HG02884 (cell line): ENCODE results near the gene KRTAP5-8.
"Not testable (repeated sequence)": the region's sequence is repeated elsewhere in the genome, so short reads cannot be mapped to it uniquely, and the experiment has no call there.

Experiments used
- ATAC-seq: cut with Tn5 transposase; IDR thresholded peaks from one replicate; pipeline ENCODE4 v1.9.1; 2021; ENCODE audit warnings: mild to moderate bottlenecking, moderate library complexity; ENCODE audit not compliant: unreplicated experiment

Gene KRTAP5-8

GRCh38 chr11:71568704-71569349, 31.0 kb downstream of the KRTAP5-8 start:
- ATAC-seq = no peak

DNA sequence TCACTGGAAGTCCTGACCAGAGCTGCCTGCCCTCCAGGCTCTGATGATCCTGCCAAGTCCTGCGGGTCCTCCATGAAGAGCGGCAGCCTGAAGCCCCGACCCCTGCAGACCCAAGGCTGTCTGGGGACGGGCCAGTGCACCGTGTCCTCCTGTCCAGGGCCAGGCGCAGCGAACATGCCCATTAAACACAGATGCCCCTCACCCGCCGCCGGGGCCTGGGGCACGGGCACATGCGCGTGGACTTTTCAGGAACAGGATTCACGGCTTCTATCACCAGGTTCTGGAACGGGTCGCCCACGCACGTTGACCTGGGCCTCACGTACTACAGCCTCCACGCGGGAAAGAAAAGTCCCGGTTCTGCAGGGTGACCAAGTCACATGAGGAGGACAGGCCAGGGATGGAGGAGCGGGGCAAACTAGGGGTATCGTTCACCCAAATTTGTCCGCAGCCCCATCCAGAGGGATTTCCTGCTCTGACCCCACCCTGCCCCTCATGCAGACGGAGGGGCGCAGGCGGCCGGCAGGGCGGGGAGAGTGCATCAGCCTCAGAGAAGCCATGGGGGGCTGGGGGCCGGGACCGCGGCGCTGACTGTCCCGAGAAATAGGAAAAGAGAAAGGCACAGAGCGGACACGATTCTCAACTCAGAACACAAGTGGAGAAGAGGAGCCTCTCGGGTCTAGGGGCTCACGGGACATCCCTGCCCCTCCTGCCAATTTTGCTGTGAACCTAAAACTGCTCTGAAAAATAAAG, 33.5 kb downstream of the KRTAP5-8 start:
- ATAC-seq = not testable (repeated sequence)

DNA sequence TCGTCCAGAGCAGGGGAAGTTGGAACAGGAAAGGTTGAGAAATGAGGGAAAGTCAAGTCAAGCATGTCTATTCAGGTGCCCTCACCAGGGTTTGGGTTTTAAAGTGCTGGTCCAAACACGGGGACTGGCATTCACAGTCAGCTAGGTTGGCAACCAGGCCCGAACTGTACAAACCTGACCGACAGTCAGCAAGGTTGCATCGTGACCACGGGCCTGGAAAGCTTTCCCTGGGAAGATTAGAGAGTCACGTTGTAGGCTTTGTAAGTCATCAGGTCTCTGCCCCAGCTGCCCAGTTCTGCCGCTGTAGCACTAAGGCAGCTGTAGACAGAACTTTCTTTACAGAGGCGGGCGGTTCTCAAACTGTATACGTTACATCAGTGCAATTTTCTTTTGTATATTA, 35.0 kb downstream of the KRTAP5-8 start:
- no peak for ATAC-seq

DNA sequence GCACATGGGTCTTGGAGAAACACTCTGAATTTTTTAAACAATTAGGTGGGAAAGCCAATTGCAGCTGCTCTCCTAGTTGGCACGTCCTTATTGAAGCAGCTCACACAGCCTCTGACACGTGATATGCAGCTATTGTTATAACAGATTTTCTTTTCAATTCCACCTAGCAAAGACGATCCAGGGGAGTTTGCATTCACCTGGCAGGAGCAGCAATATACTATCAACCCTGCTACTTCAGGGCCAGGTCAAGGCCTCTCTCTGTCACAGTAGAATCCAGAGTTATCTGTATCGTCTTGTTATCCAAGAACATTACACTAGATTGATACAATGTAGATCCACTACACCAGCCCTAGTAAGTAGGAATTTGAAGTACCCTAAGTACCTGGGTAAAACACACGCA, 36.6 kb downstream of the KRTAP5-8 start:
- no peak for ATAC-seq

DNA sequence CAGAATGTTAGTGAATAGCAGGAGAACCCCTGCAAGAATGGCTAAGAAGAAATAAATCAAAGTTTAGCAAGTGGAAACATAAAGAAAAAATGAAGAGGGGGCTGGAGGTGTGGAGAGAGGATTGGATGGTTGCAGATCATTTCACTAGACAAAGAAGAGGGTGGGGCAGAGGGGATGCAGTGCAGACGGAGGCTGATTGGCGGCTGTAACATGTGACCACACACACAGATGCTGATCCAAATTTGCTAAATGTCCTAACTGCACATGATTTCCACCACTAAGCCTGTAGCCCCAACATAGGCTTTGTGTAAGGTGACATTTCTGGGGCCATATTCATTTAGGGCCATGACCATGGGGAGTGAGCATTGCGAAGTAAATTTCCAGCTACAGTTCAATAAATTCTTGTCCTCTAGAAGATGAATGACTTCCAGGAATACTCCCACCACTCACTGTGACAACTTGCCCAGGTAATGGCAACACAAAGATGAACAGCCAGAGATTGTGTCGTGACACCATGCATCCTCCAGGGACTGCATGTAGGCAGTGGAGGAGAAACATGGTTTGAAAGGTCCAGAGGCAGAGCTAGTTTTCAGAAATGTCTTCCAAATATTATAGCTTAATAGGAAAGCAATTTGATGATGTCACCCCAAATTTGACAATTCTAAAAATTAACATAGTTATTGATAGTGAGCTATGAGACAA, 38.0 kb downstream of the KRTAP5-8 start:
- no peak for ATAC-seq

DNA sequence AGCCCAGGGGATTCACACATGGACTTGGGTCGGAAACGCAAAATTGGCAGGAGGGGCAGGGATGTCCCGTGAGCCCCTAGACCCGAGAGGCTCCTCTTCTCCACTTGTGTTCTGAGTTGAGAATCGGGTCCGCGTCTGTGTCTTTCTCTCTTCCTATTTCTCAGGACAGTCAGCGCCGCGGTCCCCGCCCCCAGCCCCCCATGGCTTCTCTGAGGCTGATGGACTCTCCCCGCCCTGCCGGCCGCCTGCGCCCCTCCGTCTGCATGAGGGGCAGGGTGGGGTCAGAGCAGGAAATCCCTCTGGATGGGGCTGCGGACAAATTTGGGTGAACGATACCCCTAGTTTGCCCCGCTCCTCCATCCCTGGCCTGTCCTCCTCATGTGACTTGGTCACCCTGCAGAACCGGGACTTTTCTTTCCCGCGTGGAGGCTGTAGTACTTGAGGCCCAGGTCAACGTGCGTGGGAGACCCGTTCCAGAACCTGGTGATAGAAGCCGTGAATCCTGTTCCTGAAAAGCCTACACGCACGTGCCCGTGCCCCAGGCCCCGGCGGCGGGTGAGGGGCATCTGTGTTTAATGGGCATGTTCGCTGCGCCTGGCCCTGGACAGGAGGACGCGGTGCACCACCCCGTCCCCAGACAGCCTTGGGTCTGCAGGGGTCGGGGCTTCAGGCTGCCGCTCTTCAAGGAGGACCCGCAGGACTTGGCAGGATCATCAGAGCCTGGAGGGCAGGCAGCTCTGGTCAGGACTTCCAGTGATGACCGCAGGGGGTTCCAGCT, 39.1 kb downstream of the KRTAP5-8 start:
- not testable (repeated sequence) for ATAC-seq

DNA sequence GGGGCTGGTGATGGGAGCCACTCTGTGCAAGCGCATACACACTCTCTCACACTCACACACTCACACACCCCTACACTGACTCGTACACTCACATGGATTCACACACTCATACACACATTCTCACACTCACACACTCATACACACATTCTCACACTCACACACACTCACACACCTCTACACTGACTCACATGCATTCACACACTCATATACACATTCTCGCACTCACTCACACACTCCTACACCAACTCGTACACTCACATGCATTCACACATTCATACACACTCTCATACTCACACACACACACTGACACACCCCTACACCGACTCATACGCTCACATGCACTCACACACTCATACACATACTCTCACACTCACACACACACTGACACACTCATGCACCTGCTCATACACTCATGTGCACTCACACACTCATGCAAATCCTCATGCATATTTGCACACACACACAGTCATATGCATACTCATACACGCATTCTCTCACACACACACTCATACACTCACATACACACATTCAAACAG, 39.7 kb downstream of the KRTAP5-8 start:
- no peak for ATAC-seq

- not testable (repeated sequence) for ATAC-seq
These were observed 41.7 kb downstream of the KRTAP5-8 start for GRCh38 chr11:71579513-71579912.

DNA sequence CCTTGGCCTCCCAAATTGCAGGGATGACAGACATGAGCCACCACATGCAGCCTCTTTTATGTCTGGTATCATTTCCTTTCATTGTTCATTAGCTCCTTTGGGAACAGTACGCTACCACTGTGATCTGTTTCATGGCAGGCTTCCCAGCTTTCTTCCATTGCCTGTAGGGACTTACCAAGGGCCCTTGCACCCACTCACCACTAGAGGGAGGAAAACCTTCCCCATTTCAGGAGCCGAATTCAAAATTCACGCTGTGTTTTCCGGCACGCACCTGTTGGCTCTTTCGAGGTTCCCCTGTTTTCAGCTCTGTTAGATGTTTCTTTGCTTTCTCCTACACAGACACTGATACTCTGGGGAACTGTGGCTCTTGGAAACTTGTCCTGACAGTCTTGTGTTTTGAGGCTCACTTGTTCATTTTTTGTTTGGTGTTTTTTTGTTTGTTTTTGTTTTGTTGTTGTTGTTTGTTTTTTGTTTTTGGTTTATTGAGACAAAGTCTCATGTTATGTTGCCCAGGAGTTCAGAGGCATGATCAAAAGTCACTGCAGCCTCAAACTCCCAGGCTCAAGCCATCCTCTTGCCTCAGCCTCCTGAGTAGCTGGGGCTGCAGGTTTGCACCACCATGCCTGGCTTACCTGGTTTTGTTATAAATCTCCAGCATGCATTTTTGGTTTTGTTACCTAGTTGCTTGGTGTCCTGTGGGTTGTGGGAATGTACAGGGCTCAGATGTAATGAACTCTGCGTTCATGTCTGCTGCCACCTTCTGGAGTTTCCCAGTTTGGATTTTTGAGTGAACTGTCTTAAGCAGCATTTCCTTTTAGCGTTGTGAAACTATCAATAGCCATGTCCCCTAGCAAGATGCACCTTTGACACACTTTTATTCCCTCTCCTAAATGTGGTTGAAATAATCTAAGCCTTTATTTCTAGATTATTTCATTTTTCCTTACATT, 42.5 kb downstream of the KRTAP5-8 start:
- ATAC-seq = no peak

- no peak for ATAC-seq
These were observed 44.0 kb downstream of the KRTAP5-8 start for GRCh38 chr11:71581826-71582225.

- ATAC-seq = no peak
These were observed 44.6 kb downstream of the KRTAP5-8 start, which contains the start of gene KRTAP5-11 for GRCh38 chr11:71582309-71582895. Gene KRTAP5-11, minus strand, starts transcription at chr11:71582875. Its CDS starts 38 bp downstream, at chr11:71582837.

DNA sequence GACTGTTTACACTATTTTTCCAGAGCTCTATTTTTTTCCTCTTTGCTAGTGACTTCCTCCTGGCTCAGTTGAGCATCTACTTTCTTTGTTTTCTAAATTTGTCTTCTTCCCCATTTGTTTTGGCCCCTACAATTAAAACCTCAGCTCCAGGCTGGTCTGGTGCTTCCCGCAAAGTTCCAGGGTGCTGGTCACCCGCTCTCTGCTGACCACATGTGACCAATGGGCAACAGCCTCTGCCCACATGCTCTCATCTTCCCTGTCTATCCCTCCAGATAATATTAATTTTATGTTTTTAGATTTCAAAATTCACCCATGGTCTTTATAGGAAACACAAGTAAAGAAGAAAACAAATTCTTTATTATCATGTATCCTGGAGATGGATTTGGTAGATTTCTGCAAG, 45.1 kb downstream of the KRTAP5-8 start:
- not testable (repeated sequence) for ATAC-seq

DNA sequence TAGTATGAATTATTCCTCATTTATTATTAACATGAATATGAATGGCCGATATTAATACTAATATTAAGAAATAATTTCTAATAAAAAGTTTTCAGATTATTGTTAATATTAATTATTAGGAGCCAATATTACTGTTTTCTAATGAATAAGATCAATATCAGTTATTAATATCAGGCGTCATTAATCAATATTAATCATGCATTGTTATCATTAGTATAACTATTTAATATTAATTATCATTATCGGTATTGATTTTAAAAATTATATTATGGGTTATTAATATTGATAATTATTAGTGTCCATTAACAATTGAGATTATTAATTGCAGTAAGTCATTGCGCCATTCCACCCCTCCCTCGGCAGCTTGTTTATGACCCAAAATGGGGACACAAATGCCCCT, 47.8 kb downstream of the KRTAP5-8 start:
- not testable (repeated sequence) for ATAC-seq

DNA sequence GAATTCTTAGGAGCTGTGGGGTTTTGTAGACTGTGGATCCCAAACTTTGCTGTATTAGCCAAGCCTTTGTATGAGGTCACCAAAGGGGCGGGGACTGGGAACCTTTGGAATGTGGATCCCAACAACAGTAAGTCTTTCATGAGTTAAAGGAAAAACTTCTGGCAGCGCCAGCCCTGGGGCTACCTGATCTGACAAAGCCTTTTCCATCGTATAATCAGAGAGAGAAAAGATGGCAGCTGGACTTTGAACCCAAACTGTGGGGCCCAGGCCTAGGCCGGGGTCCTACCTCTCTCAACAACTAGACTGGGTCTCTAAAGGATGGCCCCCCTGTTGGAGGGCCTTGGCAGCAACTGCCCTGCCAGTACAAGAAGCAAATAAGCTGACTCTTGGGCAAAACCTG, 50.5 kb downstream of the KRTAP5-8 start:
- ATAC-seq = not testable (repeated sequence)
